Stimulated activated CD4-positive, alpha-beta T cell treated with anti-CD3 and anti-CD28 coated beads, Interleukin-2, amount 100 ng/mL, for 24 hours (primary cell): Measurements from ENCODE around the gene CNNM1.

Source experiments
- DNase-seq, 2 donors: peaks; one replicate each; pipeline ENCODE4 v3.0.0-alpha.2; 2020

Gene CNNM1

DNA sequence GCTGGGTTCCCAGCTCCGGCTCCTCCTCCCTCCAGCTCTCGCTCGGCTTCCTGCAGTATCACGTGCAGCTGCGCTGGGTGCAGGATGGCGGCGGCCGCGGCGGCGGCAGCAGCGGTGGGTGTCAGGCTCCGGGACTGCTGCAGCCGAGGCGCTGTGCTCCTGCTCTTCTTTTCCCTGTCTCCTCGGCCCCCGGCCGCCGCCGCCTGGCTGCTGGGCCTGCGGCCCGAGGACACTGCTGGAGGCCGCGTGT lies at the start of gene CNNM1:
TSS of gene CNNM1 (plus strand) at position 53 of the 250 bp plus-strand sequence. CDS start at position 85, 32 bp downstream.
- peak; percentile 23 to 63 for DNase-seq

DNA sequence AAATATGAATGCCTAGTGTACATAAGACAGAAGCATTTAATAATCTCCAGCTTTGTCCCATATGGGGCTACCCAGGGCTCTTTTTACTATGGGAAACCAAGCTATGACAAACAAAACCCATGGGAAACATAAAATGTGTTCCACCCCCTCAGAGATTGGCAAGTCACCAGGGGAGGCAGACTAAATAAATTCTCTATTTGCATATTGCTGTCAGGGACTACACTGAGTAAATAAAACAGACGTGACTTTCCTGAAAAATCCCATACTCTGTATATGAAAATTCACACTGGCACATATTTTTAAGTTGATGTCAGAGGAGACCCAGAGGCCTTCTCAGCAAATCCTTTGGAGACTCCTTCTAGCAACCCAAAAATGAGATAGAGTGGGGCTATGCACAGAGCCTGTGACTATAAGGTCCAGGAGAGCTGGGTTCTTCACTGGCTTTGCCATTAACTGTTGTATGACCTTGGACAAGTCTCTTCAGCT lies 49.5 kb upstream of the CNNM1 start:
- DNase-seq: no peak

DNA sequence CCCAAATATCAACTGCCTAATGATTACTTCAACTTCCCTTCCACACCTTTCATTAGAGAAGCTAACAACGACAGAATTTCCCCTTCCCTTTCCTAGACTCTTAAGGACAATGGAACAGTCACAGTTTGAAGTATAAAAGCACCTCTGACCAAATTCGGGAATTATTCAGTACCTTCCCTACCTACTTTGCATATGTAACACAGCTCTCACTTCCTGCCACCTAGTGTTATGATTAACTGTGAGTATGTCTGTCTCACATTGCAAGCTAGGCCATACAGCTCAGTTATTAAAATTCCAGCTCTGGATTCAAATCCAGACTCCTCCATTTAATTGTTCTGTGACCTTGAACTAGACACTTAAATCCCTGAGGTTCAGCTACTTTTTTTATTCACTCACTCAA lies 48.7 kb upstream of the CNNM1 start:
- no peak for DNase-seq

DNA sequence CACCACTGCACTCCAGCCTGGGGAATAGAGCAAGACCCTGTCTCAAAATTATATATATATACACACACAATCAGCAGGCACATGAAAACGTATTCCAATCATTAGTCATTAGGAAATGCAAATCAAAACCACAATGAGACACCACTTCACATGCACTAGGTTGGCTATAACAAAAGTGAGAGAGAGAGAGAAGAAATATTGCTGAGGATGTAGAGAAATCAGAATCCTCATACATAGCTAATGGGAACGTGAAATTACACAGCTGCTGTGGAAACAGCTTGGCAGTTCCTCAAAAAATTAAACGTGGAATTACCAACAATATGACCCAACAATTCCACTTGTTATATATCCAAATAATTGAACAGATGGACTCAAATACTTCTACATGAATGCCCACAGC lies 43.3 kb upstream of the CNNM1 start:
- DNase-seq: no peak

DNA sequence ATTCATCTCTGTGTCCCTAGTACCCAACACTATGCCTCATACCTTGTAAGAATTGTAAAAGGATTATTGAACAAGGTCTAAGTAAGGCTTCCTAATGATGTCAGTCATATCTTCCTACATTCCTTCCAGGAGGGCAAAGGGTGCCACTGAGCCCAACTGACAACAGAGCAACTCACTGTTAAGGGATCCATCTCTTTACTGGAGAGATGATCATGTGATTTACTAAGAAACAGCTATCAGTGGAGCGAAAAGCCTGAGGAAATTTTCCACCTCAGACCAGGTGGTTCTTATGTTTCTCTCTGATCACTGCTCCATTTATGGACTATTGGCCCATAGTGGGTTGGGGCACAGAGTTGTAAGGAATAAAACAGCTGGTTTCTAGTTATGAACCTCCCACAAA lies 38.9 kb upstream of the CNNM1 start:
- DNase-seq: no peak

DNA sequence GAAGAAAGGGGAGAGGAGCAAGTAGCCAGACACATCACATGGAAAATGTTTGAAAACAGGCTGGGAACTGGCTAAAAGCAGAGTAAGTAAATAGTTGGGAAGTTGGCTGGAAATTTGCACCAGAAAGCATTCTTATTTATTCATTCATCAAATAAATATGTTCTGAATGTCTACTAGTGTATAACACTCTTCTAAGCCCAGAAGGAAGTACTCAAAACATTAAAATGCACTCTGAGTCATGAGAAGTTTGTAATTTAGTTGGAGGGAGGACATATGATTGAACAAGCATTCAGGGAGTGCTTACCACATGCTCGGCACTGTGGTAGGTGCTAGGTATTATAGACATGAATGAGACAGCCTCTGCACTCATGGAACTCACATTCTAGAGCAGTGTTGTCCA lies 37.0 kb upstream of the CNNM1 start:
- DNase-seq: no peak

DNA sequence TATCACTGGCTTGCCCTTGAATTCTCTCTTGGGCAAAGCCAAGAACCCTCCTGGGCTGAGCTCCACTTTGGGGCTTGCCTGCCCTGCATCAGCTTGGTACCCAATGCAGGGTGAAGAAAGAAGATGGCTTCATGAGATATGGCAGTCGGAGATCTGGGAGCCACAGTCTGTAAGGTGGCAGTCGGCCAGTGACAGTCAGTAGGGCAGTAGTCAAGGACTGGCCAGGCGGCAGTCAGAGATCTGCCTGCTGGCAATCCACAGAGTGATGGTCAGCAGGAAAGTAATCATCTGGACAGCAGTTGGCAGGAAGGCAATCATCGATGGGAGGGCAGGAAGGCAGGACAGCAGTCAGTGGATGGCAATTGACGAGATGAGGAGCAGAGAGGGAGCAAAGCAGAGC lies 32.6 kb upstream of the CNNM1 start:
- DNase-seq: no peak

DNA sequence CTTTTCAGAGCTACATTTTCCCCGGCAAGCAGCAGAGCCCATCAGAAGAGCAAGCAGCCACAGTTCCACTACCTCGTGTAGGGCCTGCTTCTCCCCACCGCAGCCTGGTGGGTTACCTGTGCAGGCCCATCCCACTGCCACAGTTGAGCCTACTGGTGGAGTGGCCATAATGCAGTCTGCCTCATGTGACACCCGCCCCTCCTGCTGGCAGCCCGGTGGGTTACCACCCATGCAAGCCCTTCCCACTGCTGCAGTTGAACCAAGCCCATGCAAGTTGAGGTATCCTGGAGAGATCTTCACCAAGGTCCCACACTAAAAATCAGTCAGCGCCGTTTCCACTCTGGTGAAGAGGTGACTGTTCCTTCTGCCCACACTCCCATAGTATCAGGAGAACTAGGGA lies 32.1 kb upstream of the CNNM1 start:
- no peak for DNase-seq

- no peak for DNase-seq
Measured at GRCh38 chr10:99303899-99304861, 25.0 kb upstream of the CNNM1 start.

GRCh38 chr10:99304862-99305229 lies 24.3 kb upstream of the CNNM1 start:
- DNase-seq: no peak

DNA sequence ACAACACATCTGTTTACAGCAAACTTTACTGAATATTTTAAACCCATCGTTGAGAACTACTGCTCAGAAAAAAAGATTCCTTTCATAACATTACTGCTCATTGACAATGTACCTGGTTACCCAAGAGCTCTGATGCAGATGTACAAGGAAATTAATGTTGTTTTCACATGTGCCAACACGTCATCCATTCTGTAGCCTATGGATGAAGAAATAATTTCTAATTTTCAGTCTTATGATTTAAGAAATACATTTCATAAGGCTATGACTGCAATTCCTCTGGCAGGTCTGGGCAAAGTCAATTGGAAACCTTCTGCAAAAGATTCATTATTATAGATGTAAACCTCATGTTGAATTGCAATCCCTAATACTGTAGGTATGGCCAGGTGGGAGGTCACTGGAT lies 16.7 kb upstream of the CNNM1 start:
- DNase-seq: no peak

- no peak for DNase-seq
Measured at GRCh38 chr10:99315853-99316252, 13.3 kb upstream of the CNNM1 start.

GRCh38 chr10:99316374-99316773 lies 12.8 kb upstream of the CNNM1 start:
- no peak for DNase-seq

GRCh38 chr10:99318048-99318447 lies 11.1 kb upstream of the CNNM1 start:
- DNase-seq: no peak

DNA sequence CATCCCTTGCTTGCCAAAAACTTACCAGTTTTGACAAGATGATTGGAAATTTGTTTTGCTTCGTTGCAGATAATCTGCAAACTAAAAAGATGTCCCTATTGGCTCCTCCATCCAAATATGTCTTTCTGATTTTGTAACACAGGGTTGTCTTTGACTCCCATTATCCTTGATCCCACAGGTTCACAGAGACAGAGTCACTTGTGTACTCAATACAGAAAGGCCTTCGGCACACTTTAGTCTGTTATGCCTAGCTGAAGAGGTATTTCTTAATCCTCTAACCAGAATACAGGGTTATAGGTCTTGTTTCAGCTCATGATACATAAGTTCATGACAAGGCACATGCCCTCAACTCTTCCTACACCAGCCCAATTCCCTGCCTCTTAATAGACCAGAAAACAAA lies 10.7 kb upstream of the CNNM1 start:
- no peak for DNase-seq

GRCh38 chr10:99325281-99325680 lies 3.9 kb upstream of the CNNM1 start:
- no peak for DNase-seq

- DNase-seq: no peak
Measured at GRCh38 chr10:99326871-99327270, 2.3 kb upstream of the CNNM1 start.

DNA sequence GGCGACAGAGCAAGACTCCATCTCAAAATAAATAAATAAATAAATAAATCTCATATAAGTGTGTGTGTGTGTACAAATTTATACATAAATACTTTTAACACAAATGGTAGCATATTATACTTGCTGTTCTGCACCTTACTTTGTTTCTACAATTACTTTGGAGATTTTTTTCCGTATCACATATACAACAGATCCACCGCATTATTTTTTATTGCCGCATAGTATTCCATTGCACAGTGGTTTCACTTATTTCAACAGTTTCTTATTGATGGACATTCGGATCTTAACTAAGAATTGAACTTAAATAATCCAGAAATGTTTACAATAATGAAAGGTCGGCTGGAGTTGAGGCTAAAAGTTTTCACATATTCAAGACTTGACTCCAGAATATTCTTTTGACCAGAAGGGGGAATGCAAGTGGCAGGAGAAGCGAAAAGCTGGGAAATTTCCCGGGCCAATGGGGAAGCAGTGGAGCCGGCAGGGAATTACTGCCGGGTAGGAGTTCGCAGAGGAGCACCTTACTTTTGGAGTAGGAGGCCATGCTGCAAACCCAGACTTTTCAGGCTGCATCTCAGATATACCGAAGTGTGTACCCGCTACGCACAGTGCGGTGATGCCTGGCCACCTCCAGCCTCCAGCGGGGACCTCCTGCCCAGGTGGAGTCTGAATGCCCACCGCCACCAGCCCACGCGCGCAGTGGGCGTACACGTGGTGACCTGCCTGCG lies 415 bp upstream of the CNNM1 start:
- no peak for DNase-seq

GRCh38 chr10:99329554-99330346 lies 594 bp downstream of the CNNM1 start:
- DNase-seq: peak in 1 of 2 donors; percentile 40

GRCh38 chr10:99330347-99330924 lies 1.3 kb downstream of the CNNM1 start:
- DNase-seq: peak in 1 of 2 donors; percentile 16

DNA sequence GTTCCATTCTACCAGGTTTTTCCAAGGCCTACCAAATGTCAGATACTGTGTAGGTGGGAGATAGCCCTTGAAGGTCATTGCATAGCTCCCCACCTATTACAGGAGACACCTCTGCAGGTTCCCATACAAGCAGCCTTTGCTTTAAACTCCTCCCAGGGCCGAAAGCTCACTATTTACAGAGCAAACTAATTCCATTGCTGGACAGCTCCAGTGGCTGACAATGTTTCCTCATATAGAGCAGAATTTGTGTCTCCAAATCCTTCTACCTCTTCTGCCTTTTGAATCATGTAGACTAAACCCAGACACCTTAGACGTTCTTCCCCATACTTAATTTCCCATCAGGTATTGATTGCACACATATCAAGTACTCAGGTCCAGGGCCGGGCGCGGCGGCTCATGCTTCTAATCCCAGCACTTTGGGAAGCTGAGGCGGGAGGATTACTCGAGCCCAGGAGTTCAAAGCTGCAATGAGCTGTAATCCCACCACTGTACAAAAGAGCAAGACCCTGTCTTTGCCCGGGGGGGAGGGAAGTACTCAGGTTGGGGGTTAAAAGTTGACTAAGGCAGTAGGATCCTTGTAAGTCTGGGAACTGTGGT lies 2.1 kb downstream of the CNNM1 start:
- no peak for DNase-seq

- DNase-seq: no peak
Measured at GRCh38 chr10:99337311-99337811, 8.2 kb downstream of the CNNM1 start.
